Measurements from ENCODE around the gene ELL.

The ELL gene

GRCh38 chr19:18536475-18536874 is 14.6 kb upstream of the ELL start:
- H3K27me3 ChIP-seq (ENCODE audit: control insufficient read depth, low read length): no peaks in the 10 kb centered on the region
- no peak overlapping the region for H3K27ac ChIP-seq (ENCODE audit: low read depth, low read length)
- H3K9me2 ChIP-seq (replicated peaks; ENCODE audit: control insufficient read depth, low read length): no peaks in the 10 kb centered on the region
- 0 out of 2 replicates have a peak, but pooled peaks cover 3% of the 10 kb centered on the region for H4K20me1 ChIP-seq (ENCODE audit: control insufficient read depth, insufficient read depth, low read depth, low read length)
- no peak overlapping the region for H3K4me3 ChIP-seq (ENCODE audit: low read length)
- peaks cover 32% of the 10 kb centered on the region for H3K36me3 ChIP-seq (ENCODE audit: control insufficient read depth, low read length)
- H3K9me3 ChIP-seq (ENCODE audit: control insufficient read depth, insufficient read depth, low read length): no peaks in the 10 kb centered on the region
- TF ChIP-seq EZH2phosphoT487 (IDR thresholded peaks at IDR 0.05; ENCODE audit: borderline replicate concordance, low read length): no peak
- TF ChIP-seq, protein P1, sequence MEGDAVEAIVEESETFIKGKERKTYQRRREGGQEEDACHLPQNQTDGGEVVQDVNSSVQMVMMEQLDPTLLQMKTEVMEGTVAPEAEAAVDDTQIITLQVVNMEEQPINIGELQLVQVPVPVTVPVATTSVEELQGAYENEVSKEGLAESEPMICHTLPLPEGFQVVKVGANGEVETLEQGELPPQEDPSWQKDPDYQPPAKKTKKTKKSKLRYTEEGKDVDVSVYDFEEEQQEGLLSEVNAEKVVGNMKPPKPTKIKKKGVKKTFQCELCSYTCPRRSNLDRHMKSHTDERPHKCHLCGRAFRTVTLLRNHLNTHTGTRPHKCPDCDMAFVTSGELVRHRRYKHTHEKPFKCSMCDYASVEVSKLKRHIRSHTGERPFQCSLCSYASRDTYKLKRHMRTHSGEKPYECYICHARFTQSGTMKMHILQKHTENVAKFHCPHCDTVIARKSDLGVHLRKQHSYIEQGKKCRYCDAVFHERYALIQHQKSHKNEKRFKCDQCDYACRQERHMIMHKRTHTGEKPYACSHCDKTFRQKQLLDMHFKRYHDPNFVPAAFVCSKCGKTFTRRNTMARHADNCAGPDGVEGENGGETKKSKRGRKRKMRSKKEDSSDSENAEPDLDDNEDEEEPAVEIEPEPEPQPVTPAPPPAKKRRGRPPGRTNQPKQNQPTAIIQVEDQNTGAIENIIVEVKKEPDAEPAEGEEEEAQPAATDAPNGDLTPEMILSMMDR (IDR thresholded peaks at IDR 0.05; ENCODE audit: low read depth, low read length, poor library complexity, severe bottlenecking): no peak
- H3K4me2 ChIP-seq (ENCODE audit: low read length): no peak overlapping the region
- H3K4me1 ChIP-seq (ENCODE audit: control insufficient read depth, low read length): no peaks in the 10 kb centered on the region
- H3K79me2 ChIP-seq (ENCODE audit: control insufficient read depth, low read length): no peaks in the 10 kb centered on the region; the same call in 1 of the 2 replicates
- no peaks in the 10 kb centered on the region for H3F3A ChIP-seq (ENCODE audit: control insufficient read depth, insufficient read depth)

DNA sequence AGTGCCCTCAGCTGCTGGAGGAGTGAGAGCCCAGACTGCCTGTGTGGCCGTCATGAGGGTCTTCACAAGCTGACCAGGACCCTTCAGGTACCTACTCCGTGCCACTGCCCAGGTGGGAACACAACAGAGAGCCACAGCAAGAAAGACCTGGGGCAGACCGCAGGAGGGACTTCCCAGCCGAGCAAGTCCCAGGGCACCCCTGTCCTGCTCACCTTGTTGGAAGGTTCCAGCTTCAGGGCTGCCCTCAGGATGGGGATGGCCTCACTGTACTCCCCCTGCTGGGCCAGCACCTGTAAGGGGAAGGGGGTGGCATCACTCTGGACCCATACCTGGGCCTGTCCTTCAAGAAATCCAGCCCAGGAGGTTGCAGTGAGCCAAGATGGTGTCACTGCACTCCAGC is 11.2 kb upstream of the ELL start:
- Histone ChIP-seq H3K4me1 (ENCODE audit: control insufficient read depth, low read length) (no peaks in the 10 kb centered on the region), H3K4me3 (ENCODE audit: low read length) (no peak overlapping the region), H4K20me1 (ENCODE audit: control insufficient read depth, insufficient read depth, low read depth, low read length) (0 out of 2 replicates have a peak, but pooled peaks cover 3% of the 10 kb centered on the region), H3K9me2 (replicated peaks; ENCODE audit: control insufficient read depth, low read length) (no peaks in the 10 kb centered on the region), H3K79me2 (ENCODE audit: control insufficient read depth, low read length) (no peaks in the 10 kb centered on the region), H3K27me3 (ENCODE audit: control insufficient read depth, low read length) (no peaks in the 10 kb centered on the region), H3K27ac (ENCODE audit: low read depth, low read length) (no peak overlapping the region), H3K9me3 (ENCODE audit: control insufficient read depth, insufficient read depth, low read length) (no peaks in the 10 kb centered on the region), H3F3A (ENCODE audit: control insufficient read depth, insufficient read depth) (no peaks in the 10 kb centered on the region), H3K36me3 (ENCODE audit: control insufficient read depth, low read length) (peaks cover 14% of the 10 kb centered on the region), H3K4me2 (ENCODE audit: low read length) (no peak overlapping the region)
- TF ChIP-seq, protein P1 (IDR thresholded peaks at IDR 0.05; ENCODE audit: low read depth, low read length, poor library complexity, severe bottlenecking): no peak
- TF ChIP-seq EZH2phosphoT487 (IDR thresholded peaks at IDR 0.05; ENCODE audit: borderline replicate concordance, low read length): no peak

GRCh38 chr19:18532168-18532890 is 10.5 kb upstream of the ELL start:
- Histone ChIP-seq H3K9me3 (ENCODE audit: control insufficient read depth, insufficient read depth, low read length) (no peaks in the 10 kb centered on the region), H3K27ac (ENCODE audit: low read depth, low read length) (no peak overlapping the region), H3F3A (ENCODE audit: control insufficient read depth, insufficient read depth) (no peaks in the 10 kb centered on the region), H3K4me1 (ENCODE audit: control insufficient read depth, low read length) (no peaks in the 10 kb centered on the region), H3K4me3 (ENCODE audit: low read length) (no peak overlapping the region), H3K9me2 (replicated peaks; ENCODE audit: control insufficient read depth, low read length) (no peaks in the 10 kb centered on the region), H3K27me3 (ENCODE audit: control insufficient read depth, low read length) (no peaks in the 10 kb centered on the region), H3K4me2 (ENCODE audit: low read length) (no peak overlapping the region), H3K36me3 (ENCODE audit: control insufficient read depth, low read length) (peaks cover 11% of the 10 kb centered on the region), H3K79me2 (ENCODE audit: control insufficient read depth, low read length) (no peaks in the 10 kb centered on the region), H4K20me1 (ENCODE audit: control insufficient read depth, insufficient read depth, low read depth, low read length) (0 out of 2 replicates have a peak, but pooled peaks cover 3% of the 10 kb centered on the region)
- no peak for TF ChIP-seq EZH2phosphoT487 (IDR thresholded peaks at IDR 0.05; ENCODE audit: borderline replicate concordance, low read length)

- no peaks in the 10 kb centered on the region for H3F3A ChIP-seq (ENCODE audit: control insufficient read depth, insufficient read depth)
- H3K27me3 ChIP-seq (ENCODE audit: control insufficient read depth, low read length): no peaks in the 10 kb centered on the region
- H3K4me3 ChIP-seq (ENCODE audit: low read length): no peak overlapping the region
- no peaks in the 10 kb centered on the region for H3K9me2 ChIP-seq (replicated peaks; ENCODE audit: control insufficient read depth, low read length)
- no peaks in the 10 kb centered on the region for H3K4me1 ChIP-seq (ENCODE audit: control insufficient read depth, low read length)
- no peak for TF ChIP-seq EZH2phosphoT487 (IDR thresholded peaks at IDR 0.05; ENCODE audit: borderline replicate concordance, low read length)
- TF ChIP-seq, protein P1 (IDR thresholded peaks at IDR 0.05; ENCODE audit: low read depth, low read length, poor library complexity, severe bottlenecking): no peak
- 0 out of 2 replicates have a peak, but pooled peaks cover 3% of the 10 kb centered on the region for H4K20me1 ChIP-seq (ENCODE audit: control insufficient read depth, insufficient read depth, low read depth, low read length)
- H3K9me3 ChIP-seq (ENCODE audit: control insufficient read depth, insufficient read depth, low read length): no peaks in the 10 kb centered on the region
- no peaks in the 10 kb centered on the region for H3K79me2 ChIP-seq (ENCODE audit: control insufficient read depth, low read length)
- H3K27ac ChIP-seq (ENCODE audit: low read depth, low read length): no peak overlapping the region
- peaks cover 11% of the 10 kb centered on the region for H3K36me3 ChIP-seq (ENCODE audit: control insufficient read depth, low read length)
- H3K4me2 ChIP-seq (ENCODE audit: low read length): no peak overlapping the region
Measured at GRCh38 chr19:18531485-18531884, 9.6 kb upstream of the ELL start.
